HG02798 (cell line): ENCODE data around the gene PIK3R6.

Source experiments
- ATAC-seq: cut with Tn5 transposase; IDR thresholded peaks from one replicate; pipeline ENCODE4 v1.9.1; 2021; ENCODE audit warnings: mild to moderate bottlenecking; ENCODE audit not compliant: unreplicated experiment, poor library complexity

The PIK3R6 gene

GRCh38 chr17:8875957-8876356, 8.5 kb upstream of the PIK3R6 start:
- ATAC-seq, result no peak

DNA sequence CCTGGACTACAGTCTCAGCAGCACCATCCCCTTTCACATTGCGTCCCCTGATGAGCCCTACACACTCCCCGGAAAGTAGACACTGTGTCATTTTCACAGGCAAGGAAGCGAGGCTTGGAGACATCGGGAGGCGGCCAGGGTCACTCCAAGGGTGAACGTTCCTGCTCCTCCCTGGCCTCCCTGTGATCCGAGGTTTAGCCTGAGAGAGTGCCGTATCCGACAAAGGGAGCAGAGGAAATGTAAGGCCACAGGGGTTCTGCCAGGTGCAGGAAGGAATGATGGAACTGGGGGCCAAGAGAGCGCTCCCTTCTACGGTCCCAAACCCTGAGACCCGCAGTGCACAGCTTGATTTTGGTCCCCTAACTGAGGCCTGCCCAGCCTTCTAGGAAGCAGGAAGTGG, 8.0 kb upstream of the PIK3R6 start:
- no peak for ATAC-seq

DNA sequence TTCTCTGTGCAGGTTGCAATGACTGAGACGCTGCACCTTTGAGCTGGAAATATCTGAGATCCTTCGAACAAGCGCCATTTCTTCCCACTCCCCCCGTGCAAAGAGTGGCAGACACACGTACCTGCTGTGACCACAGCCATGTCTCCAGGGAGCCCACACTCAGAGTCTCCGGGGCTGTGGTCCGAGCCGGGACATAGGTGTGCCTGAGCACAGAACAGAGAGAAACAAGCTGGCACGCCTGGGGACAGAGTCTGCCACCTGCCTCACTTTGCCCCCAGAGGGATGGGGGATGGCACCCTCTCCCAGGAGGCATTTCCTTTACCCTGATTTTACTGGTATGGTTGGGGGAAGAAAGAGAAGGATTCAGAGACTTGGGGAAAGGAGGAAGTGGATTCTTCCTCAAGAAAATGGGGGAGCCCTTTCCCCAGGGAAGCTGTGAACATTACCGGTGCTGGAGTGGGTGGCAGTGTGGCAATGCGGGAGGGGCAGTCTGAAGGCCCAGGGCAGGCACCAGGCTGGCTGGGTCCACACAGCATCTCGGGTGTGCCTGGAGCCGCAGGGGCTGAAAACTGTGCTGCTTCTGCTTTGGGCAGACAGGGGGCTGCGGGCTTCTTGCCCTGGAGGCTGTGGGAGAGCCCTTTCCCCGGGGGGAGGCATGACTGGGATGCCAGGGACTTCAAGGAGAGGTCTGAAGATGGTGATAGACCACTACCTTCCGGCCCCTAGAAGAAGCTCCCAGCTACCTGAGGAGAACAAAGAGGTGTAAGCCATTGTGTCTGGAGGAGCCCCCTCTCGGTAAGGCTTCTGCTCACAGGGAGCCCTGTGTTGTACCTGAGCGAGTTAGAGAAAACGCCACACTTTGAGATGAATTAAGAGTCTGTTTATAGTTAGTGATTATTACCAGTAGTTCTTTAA, 6.6 kb upstream of the PIK3R6 start:
- no peak for ATAC-seq

DNA sequence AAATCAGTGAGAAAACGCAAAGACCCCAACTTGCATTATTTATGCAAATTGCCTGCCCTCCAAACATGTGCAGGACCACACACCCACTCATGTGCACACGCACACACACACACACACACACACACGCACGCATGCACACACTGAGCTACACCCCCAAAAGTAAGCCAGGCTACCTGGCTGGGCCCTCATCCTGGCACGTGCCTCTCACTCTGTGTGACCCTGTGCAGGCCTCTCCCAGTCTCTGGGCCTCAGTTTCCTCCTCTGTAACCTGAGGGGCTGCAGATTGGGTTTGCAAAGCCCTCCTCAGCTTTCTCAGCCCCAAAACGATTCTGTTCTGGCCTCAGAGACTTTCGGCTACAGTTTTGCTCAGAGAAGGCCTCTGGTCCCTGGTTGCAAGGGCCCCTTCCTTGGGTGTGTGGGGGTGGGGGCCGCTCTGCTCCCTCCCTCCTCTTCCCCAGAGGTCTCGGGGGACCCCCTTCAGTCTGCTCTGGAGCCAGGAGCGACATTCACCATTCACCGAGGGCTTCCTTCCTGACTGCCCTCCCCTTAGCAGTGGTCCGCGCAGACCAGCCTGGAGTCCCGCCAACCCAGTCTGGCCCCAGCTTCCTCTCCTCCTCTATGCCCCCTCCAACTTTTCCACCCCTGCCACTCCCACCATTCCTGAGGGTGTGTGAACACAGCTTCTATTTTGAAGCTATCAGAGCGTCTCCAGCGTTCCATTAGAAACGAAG, 5.4 kb upstream of the PIK3R6 start:
- no peak for ATAC-seq

DNA sequence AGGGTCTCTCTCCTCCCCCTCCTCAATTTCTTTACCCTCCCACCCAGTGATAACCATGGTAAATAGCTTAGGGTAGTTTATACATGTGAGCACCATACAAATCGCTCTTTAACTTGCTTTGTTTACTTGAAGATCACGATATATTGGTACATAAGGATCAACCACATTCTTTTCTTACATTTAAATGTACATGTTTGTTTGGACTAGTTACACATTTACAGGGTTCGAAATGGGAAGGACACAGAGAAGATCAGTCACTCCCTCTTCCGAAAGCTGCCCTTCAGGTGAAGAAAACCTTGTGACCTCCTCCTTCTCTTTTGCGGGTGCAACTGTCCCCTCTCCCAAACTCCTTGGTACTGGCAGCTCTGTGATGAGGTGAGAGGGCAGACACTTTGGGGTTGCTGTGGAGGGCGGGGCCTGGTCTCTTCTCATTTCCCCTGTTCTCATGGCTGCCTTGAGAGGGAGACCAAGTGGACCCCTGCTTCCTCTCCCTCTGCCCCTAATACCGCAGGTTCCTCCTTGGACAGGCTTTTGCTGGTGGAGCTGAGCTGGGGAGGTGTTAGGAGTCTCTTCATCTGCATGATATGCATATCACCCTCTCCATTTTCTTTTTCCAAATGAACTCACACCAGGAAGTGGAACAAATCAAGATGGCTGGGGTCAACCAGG, 4.7 kb upstream of the PIK3R6 start:
- ATAC-seq, result no peak

- no peak for ATAC-seq
Measured at GRCh38 chr17:8871081-8871581, 3.7 kb upstream of the PIK3R6 start.

DNA sequence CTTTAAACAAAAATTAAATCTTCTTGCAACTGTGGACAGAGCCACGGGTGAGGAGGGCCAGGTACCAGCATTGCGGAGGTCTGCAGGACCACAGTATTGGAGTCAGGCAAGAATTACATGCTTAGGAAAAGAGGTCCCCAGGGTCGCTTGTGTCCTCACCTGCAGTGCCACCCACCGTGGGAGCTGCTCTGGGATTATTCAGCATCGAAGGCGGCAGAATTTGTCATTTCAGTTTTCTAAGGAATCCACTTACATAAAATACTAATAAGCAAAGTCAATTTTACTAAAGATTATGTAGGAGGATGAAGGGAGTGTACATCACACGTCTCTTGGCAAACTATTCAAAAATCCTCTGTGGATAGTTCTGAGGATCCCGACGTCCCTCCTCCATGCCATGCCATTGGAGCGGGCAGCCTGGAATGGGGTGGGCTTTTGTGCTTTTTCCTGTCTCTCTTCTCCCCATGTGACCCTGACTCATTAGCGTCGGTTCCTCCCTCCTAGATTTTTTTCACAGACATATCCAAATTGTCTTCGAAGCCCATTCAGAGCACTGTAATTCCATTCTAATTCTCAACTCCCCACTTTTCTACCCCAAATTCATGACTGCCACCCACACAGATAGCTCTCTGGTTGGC, 3.0 kb upstream of the PIK3R6 start:
- no peak for ATAC-seq

DNA sequence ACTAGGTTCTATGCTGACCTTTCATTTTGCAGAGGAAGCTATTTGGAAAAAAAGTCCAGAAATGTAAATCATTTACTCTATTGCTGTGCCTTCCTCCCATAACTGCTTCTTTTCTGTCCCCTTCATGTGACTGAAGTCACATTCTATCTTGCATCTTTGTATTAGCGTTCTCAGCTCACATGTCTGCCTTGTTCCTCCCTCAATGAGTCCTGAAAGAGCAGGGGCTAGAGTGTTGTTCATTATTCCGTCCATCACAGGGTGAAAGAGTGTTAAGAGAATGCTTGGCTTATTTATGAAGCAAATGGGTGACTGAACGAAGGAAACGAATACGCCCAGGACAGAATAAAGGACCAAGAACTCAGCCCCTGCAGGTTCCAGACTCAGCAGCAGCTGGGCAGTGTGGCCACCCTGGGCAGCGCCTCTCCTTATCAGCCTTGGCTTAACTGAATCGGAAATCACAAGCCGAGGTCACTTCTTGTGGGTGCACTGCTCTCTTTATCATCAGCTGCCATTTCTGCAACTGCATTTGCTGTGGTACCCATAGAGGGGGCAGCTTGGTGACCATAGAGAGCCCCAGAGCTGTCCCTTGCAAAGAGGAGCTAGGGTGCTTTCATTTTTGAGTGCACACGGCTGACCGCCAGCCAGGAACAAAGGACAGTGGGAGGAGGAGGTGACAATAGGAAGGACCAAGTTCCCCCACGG, 1.8 kb upstream of the PIK3R6 start:
- no peak for ATAC-seq

DNA sequence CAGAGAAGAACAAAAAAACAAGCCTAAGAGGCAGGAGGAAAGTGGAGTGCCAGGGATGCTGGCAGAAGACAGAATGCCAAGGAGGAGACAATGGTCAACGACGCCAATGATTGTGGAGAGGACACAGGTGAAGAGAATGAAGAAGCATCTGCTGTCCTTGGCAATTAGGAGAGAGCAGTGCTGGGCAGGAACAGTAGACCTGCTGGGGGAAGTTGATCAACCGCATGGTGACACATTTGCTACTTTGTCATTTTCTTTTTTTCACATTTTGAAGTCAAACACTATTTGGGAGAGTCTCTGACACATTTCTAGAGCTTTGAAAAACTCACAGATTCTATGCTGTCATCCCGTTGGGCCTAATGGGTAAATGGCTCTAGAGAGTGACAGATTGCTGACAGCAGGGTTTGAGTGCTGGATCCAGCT, 1.1 kb upstream of the PIK3R6 start:
- ATAC-seq, result no peak

- ATAC-seq, result no peak
Measured at GRCh38 chr17:8868092-8868491, 618 bp upstream of the PIK3R6 start.

DNA sequence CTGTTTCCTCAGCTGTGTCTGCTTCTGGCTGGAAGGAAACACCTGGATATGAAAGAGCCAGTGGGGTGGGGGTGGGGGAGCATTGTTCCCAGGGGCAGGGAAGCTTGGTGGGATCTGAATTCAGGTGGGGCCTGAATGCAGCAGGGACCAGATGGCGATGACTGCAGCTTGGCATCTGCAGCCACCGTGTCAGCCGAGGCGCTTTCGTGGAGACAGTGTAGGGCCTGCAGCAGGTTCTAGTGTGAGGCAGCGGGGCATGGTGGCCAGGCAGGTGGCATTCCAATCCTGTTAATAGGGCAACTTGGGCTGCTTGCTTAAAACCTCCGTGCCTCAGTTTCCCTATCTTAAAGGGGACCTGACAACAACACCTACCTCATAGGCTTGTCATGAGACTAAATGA, 1.7 kb downstream of the PIK3R6 start:
- no peak for ATAC-seq

DNA sequence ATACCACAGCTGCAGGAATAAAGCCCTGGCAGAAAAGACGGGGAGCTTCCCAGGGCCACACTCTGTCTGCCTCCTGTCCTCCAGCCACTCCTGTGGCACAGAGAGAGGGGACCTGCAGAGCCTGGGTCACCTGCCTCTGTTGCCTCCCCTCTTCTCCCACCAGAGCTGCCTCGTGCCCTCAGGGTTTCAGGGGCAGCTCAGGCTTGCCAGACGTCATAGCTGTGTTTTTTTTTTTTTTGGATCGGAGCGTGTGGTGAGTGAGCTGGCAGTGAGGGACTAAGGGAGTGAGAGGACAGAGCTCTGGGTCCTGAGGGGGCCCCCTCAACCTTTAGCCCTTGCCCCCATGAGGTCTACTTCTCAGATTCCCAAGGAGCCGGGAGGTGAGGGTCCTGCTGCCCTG, 2.1 kb downstream of the PIK3R6 start:
- ATAC-seq, result no peak

DNA sequence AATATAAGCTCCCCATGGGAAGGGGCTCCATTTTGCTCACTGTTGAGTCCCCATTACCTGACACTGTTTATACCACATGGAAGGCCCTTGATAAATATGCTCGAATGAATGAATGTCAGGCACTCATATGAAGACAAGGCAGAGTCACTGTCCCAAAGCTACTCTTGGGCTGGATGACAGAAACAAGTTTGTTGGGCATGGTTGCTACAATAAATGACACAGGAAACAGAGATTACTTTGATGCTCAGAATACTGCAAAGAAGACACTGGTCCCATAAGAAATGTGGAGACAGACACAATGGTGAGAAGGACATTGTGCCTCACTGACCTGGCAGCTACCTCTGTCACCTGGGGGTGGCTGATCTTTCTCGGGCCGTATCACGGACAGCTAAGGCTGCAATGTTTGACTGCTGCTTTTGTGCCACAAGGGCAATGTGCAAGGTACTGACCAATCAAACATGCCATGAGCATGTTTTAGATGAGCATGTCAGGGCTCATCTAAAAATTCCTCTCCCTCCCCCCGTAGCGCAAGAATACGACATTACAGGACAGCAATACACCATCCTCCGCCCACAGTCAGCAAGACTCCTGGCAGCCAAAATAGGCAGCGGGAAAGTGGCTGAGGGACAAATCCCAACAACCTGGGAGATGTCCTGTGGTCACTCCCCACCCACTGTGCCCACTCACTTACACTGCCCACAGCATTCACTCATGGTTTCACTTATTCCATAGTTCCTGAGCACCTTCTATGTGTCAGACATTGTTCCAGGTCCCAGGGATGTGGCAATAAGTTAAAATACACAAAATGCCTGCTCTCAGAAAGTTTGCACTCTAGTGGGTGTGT, 5.0 kb downstream of the PIK3R6 start:
- ATAC-seq, result no peak

GRCh38 chr17:8861495-8862181, 5.8 kb downstream of the PIK3R6 start:
- no peak for ATAC-seq

DNA sequence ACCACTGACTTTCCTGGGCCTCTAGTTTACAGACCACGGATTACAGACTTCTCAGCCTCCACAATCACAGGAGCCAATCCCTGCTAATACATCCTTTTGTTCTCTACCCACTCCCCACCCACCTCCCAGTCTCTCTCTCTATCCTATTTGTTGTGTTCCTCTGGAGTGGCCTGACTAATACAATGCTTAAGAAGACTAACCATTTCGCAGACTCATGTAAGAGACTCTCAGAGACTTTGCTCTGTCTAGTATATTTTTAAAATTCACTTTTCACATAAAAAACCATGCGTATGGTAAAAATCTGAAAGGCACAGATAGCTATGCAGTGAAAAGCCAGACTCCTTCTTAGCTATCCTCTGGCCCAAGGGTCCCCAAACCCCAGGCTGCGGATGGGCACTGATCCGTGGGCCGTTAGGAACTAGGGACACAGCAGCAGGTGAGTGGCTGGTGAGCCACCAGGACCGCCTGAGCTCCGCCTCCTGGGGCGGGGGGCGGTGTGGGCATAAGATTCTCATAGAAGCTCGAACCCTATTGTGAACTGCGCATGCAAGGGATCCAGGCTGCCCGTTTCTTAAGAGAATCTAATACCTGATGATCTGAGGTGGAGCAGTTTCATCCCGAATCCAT, 7.6 kb downstream of the PIK3R6 start:
- ATAC-seq, result no peak

GRCh38 chr17:8859027-8859803, 8.3 kb downstream of the PIK3R6 start:
- ATAC-seq, result no peak

DNA sequence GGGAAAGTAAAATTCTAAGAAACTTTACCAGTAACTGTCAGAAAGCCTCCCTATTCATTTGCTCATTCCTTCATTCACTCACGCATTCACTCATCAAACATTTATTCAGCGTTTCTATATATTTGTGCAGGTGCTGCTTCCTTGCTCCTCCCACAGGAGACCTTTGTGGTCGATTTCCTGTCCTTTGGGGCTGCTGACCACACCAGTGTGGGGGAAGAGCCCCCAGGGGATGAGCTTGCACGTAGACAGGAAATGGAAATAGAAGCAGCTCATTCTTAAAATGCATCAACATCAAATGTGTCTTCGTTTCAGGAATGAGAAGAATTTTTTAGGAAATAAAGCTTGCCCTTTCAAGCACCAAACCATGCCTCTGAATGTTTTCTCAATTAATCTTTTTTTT, 9.6 kb downstream of the PIK3R6 start:
- peak; percentile 59 for ATAC-seq
